ENCODE results near the gene BSN. TPM values are rescaled to one million over a fixed set of nuclear protein-coding genes. Genes with fewer than 3 reads are reported as not detected.

Gene BSN
- polyA plus RNA-seq, 3 donors: 0.93 to 1.6 (median 1.1) TPM

GRCh38 chr3:49652218-49652902, 98.1 kb downstream of the BSN start:
- no peak for DNase-seq (ENCODE audit: low read depth in 3 of 3, low spot score in 2 of 3)

GRCh38 chr3:49652903-49653415, 98.7 kb downstream of the BSN start:
- no peak for DNase-seq (ENCODE audit: low read depth in 3 of 3, low spot score in 2 of 3)

GRCh38 chr3:49653621-49654020, 99.3 kb downstream of the BSN start:
- no peak for DNase-seq (ENCODE audit: low read depth in 3 of 3, low spot score in 2 of 3)

DNA sequence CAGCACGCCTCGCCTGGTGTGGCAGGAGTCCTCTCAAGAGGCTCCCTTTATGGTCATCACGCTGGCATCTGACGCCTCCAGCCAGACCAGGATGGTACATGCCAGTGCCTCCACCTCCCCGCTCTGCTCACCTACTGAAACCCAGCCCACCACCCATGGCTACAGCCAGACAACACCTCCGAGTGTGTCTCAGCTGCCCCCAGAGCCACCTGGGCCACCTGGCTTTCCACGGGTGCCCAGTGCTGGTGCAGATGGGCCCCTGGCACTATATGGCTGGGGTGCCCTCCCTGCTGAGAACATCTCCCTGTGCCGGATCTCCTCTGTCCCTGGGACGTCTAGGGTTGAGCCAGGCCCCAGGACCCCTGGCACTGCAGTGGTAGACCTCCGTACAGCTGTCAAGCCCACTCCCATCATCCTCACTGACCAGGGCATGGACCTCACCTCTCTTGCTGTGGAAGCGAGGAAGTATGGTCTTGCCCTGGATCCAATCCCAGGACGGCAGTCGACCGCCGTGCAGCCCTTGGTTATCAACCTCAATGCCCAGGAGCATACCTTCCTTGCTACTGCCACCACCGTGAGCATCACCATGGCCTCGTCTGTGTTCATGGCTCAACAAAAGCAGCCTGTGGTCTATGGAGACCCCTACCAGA, 100.0 kb downstream of the BSN start:
- DNase-seq (ENCODE audit: low read depth in 3 of 3, low spot score in 2 of 3): no peak

DNA sequence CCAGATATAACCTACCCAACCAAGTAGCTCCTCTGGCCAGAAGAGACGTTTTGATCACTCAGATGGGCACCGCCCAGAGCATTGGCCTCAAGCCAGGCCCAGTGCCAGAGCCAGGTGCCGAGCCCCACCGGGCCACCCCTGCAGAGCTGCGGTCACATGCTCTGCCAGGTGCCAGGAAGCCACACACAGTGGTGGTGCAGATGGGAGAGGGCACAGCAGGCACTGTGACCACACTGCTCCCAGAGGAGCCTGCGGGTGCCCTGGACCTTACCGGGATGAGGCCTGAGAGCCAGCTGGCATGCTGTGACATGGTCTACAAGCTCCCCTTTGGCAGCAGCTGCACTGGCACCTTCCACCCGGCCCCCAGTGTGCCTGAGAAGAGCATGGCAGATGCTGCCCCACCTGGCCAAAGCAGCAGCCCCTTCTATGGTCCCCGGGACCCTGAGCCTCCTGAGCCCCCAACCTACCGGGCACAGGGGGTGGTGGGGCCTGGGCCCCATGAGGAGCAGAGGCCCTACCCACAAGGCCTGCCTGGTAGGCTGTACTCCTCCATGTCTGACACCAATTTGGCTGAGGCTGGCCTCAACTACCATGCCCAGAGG, 100.8 kb downstream of the BSN start:
- DNase-seq (ENCODE audit: low read depth in 3 of 3, low spot score in 2 of 3): no peak

DNA sequence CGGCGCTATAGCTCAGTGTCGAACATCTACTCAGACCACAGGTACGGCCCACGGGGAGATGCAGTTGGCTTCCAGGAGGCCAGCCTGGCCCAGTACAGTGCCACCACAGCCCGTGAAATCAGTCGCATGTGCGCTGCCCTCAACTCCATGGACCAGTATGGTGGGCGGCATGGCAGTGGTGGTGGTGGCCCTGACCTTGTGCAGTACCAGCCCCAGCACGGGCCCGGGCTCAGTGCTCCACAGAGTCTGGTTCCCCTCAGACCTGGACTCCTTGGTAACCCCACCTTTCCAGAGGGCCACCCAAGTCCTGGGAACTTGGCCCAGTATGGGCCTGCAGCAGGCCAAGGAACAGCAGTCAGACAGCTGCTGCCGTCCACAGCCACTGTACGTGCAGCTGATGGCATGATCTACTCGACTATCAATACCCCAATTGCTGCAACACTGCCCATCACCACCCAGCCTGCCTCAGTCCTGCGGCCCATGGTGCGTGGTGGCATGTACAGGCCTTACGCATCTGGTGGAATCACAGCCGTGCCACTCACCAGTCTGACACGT, 101.5 kb downstream of the BSN start:
- DNase-seq (ENCODE audit: low read depth in 3 of 3, low spot score in 2 of 3): no peak

DNA sequence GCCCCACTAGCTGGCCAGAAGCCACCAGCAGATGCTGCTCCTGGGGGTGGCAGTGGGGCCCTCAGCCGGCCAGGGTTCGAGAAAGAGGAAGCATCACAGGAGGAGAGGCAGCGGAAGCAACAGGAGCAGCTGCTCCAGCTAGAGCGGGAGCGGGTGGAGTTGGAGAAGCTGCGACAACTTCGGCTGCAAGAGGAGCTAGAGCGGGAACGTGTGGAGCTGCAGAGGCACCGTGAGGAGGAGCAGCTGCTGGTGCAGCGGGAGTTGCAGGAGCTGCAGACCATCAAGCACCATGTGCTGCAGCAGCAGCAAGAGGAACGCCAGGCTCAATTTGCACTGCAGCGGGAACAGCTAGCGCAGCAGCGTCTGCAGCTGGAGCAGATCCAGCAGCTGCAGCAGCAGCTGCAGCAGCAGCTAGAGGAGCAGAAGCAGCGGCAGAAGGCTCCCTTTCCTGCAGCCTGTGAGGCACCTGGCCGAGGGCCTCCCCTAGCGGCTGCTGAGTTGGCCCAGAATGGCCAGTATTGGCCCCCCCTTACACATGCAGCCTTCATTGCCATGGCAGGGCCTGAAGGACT, 102.3 kb downstream of the BSN start:
- DNase-seq (ENCODE audit: low read depth in 3 of 3, low spot score in 2 of 3): no peak

GRCh38 chr3:49657208-49657915, 103.1 kb downstream of the BSN start:
- DNase-seq (ENCODE audit: low read depth in 3 of 3, low spot score in 2 of 3): no peak

DNA sequence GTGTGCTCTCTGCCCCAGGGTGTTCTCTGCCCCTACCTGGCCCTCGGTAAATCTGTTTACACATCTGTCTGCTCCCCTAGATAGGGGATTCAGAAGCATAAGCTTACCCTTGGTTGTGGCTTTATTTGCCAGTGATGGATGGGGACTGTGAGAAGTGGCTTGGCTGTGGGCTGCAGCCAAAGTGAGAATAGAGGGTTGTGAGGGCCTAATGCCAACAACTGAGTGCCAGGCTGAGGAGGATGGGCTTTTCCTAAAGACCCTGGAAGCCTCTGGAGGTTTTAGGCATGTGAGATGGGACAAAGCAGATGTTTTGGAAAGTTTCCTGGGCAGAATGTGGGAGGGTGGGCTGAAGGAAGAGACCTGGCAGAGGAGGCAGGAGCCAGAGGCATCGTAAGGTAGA, 104.4 kb downstream of the BSN start:
- no peak for DNase-seq (ENCODE audit: low read depth in 3 of 3, low spot score in 2 of 3)

DNA sequence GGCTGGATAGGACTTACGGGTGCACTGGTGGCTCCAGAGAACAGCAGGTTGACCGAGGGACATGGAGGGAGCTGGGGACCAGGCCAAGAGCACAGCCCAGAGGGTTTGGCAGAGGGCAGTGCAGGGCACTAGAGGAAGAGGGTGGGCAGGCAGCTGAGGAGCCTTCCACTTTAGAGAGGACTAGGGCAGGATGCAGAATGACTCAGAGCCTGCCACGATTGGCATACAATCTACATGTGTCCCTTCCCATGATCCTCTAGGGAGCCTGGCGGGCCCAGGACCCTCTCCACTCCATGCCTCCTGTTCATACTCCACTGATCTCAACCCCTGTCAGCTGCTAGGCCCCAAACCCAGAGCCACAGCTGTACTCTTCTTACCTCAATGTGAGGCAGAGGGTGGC, 105.5 kb downstream of the BSN start:
- no peak for DNase-seq (ENCODE audit: low read depth in 3 of 3, low spot score in 2 of 3)

DNA sequence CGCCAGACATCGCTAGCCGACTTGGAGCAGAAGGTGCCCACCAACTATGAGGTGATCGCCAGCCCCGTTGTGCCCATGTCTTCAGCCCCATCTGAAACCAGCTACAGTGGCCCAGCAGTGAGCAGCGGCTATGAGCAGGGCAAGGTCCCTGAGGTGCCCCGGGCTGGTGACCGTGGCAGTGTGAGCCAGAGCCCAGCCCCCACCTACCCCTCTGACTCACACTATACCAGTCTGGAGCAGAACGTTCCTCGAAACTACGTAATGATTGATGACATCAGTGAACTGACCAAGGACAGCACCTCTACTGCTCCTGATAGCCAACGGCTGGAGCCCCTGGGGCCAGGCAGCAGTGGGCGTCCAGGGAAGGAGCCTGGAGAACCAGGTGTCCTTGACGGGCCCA, 107.0 kb downstream of the BSN start:
- no peak for DNase-seq (ENCODE audit: low read depth in 3 of 3, low spot score in 2 of 3)

DNA sequence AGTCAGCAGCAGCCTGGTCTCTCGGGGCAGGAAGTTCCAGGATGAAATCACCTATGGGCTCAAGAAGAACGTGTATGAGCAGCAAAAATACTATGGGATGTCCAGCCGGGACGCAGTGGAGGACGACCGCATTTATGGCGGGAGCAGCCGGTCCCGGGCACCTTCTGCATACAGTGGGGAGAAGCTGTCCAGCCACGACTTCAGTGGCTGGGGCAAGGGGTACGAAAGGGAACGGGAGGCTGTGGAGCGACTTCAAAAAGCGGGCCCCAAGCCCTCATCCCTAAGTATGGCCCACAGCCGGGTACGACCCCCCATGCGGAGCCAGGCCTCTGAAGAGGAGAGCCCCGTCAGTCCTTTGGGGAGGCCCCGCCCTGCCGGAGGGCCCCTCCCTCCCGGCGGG, 107.7 kb downstream of the BSN start:
- no peak for DNase-seq (ENCODE audit: low read depth in 3 of 3, low spot score in 2 of 3)

DNA sequence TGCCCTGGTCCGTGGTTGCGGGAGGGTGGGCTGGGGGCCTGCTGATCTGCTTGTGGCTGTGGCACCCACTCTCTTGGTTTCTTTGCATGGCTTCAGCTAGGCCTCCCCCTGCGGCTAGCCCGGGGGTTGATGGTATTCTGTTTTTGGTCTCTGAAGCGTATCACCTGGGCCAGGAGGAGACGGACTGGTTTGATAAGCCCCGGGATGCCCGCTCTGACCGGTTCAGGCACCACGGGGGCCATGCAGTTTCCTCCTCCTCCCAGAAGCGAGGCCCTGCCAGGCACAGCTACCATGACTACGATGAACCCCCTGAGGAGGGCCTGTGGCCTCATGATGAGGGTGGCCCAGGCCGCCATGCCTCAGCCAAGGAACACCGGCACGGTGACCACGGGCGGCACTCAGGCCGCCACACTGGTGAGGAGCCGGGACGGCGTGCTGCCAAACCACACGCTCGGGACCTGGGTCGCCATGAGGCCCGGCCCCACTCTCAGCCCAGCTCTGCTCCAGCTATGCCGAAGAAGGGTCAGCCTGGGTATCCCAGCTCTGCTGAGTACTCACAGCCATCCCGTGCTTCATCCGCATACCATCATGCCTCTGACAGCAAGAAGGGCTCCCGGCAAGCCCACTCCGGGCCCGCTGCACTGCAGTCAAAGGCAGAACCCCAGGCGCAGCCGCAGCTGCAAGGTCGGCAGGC, 108.6 kb downstream of the BSN start:
- DNase-seq (ENCODE audit: low read depth in 3 of 3, low spot score in 2 of 3): no peak

DNA sequence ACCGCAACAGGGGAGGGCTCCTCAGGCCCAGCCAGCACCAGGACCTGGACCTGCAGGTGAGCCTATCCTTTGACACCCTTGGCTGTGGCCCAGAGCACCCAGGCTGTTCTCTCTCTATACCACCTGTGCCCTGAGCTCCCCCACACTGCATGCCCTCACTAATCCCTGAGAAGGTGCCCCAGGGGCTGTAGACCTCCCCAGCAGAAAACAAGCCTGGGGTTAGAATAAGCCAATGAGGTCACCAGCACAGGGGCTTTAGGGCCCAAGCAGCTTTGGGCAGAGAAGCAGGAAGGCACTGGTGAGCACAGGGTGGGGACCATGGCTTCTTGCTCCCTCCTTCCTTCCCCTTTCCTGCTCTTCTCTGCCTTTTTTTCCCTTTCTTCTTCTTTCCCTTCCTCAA, 109.6 kb downstream of the BSN start:
- no peak for DNase-seq (ENCODE audit: low read depth in 3 of 3, low spot score in 2 of 3)

DNA sequence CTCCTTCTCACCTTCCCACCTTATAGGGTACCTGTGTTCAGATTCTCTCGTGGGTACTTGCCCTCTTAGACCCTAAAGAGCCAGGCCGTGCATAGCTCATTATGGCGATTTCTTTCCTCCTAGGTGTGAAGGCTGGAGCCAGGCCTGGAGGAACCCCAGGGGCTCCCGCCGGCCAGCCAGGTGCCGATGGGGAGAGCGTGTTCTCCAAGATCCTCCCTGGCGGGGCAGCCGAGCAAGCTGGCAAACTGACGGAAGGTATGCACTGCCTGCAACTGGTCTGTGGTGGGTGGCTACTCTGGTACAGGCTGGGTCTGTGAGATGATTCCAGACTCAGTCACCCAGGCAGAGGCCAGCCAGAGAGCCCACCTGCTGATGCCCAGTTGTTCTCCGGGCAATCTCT, 110.0 kb downstream of the BSN start:
- no peak for DNase-seq (ENCODE audit: low read depth in 3 of 3, low spot score in 2 of 3)

DNA sequence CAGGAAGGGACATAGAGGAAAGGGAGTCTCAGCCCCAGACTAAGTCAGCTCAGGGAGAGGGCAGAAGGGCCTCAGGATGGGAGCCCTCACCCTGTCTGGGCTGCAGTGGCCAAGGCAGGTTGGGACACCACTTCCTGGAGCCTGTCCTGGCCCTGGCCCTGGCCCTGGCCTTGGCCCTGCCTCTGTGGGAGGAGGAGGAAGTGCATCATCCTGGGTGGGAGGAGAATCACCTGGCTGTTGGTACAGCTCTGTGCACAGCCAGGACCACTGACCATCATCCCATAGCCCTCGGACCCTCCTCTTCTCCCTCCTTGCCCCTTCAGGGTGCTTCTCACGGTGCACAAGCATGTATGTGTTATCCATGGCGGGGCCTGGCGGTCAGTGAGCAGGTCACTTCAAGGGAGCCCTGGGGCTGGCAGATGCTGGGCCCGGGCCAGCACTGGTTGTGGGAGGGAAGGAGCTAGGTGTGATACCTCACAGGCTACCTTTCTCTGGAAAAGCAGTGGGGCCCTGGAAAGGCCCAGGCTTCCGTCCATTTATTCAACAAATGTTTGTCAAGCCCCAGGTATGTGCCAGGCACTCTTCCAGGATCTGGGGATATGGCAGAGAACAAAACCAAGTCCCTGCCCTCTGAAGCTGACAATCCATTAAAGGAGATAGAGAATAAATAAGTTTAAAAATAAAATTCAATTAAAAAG, 111.7 kb downstream of the BSN start:
- no peak for DNase-seq (ENCODE audit: low read depth in 3 of 3, low spot score in 2 of 3)

GRCh38 chr3:49666592-49666991, 112.3 kb downstream of the BSN start:
- no peak for DNase-seq (ENCODE audit: low read depth in 3 of 3, low spot score in 2 of 3)

DNA sequence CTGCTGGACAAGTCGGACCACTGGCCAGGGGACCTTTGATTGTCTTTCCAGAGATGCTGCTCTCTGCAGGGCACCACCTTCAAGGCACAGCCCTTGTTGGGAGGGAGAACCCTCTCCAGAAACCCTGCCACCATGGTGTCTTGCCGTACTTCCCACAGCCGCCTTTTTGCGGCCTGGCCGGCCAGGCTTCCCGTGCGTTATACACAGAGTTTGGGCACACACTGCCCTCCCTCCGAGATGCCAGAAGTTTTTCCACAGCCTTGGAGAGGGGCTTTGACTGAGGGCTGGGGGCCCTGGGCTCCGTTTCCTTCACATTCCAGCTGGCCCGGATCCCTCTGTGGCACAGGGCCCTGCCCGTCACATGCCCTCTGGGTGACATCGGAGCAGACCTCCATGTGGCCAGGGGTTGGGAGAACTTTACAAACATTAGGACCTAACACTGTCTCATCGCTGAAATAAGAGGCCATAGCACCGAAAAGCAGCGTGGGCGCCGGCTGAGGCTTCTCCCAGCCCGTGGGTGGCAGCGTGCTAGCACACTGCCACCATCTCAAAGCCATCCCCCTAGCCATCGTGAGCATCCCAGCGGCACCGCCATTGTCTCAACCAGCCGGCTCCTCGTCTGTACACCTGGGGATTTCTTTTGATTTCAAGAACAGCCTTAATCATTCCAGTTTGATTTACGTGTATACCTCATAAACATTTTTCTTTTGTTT, 113.6 kb downstream of the BSN start:
- DNase-seq (ENCODE audit: low read depth in 3 of 3, low spot score in 2 of 3): no peak

- no peak for DNase-seq (ENCODE audit: low read depth in 3 of 3, low spot score in 2 of 3)
Measured at GRCh38 chr3:49668414-49668797, 114.1 kb downstream of the BSN start.
